Measurements from ENCODE around the gene IRX1. TPM values are rescaled to one million over a fixed set of nuclear protein-coding genes. Genes with fewer than 3 reads are reported as not detected.
A peak's percentile ranks its signal among the peaks of the same experiment; 100 is the strongest.

IRX1 gene
- total and polyA plus RNA-seq, 7 experiments from 2014 or later = not detected

DNA sequence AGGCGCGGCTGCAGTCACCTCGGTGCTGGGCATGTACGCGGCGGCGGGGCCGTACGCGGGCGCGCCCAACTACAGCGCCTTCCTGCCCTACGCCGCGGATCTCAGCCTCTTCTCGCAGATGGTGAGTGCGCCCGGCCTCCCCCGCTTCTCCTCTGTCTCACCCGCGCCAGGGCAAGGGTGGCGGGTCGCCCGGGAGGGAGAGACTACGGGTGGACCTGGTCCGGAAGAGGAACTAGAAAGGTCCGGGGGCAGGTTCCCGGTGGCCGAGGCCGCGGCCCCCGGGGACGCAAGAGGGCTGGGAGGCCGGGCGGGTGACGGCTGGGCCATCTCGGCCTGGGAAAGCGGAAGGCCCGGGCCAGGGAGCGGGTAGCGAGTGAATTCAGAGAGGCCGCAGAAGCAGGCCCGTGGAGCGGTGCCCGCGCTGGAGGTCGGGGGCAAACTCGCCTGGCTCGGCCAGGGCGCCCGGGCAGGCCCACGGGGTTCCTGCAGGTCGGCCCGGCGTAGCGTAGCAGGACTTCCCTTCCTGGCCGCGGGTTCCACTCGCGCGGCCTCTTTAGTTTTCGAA, 711 bp downstream of the IRX1 start:
- no peak for ATAC-seq
- H3K4me1 ChIP-seq (ENCODE audit: control insufficient read depth in 2 of 2, insufficient read depth in 2 of 2, low read length in 2 of 2) = no peaks in the 10 kb centered on the region
- no peaks in the 10 kb centered on the region for H3K27me3 ChIP-seq (ENCODE audit: control insufficient read depth in 2 of 2, insufficient read depth in 2 of 2, low read length in 2 of 2)
- intact Hi-C loops (cut with micrococcal nuclease) = no loop called here
- peaks cover 54 to 67% (median 56%) of the 10 kb centered on the region in 5 donors for H3K27me3 Mint-ChIP-seq
- H3K4me3 Mint-ChIP-seq = peak overlapping the region in 2 of 10 donors; percentile 35 to 39
- H3K9me3 Mint-ChIP-seq = peaks cover 0 to 13% (median 0%) of the 10 kb centered on the region in 11 donors
- DNase-seq = no peak
- POLR2A ChIA-PET = no interaction called here
- H3K4me3 ChIP-seq (ENCODE audit: low read length) = no peak overlapping the region
- no peak overlapping the region for H3K27ac ChIP-seq (ENCODE audit: low read depth, low read length)
- H3K36me3 ChIP-seq (ENCODE audit: control insufficient read depth in 2 of 3, insufficient read depth in 3 of 3, low read length in 3 of 3) = no peaks in the 10 kb centered on the region
- peaks cover 0 to 23% (median 8%) of the 10 kb centered on the region in 7 donors for H3K4me1 Mint-ChIP-seq
- CTCF ChIA-PET = no interaction called here
- peaks cover 0 to 8% (median 0%) of the 10 kb centered on the region in 5 donors for H3K36me3 Mint-ChIP-seq
- no peak overlapping the region for H3K27ac Mint-ChIP-seq
- no peaks in the 10 kb centered on the region for H3K9me3 ChIP-seq (ENCODE audit: control insufficient read depth in 2 of 3, low read length in 3 of 3)

DNA sequence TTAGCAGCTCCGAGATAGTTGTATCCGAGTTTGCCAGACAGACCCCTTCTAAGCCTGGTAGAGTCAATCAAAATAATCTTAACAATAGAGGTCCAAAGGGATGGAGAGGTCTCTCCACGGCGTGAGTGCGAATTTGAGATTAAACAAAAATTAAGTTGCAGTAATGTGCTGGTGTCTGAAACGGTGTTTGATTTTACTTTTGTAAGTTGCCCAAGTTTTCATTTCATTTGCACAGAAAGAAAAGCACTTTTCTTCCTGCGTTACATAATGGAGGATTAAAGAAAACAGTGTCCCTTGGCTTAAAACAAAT, 1.2 kb downstream of the IRX1 start:
- DNase-seq (no peak), ATAC-seq (no peak)
- ChIA-PET POLR2A (no interaction called here), CTCF (no interaction called here)
- intact Hi-C loops (cut with micrococcal nuclease) = no loop called here
- Mint-ChIP-seq H3K4me1 (peaks cover 0 to 28% (median 13%) of the 10 kb centered on the region in 7 donors), H3K36me3 (peaks cover 0 to 13% (median 3%) of the 10 kb centered on the region in 5 donors), H3K4me3 (peak overlapping the region in 3 of 10 donors; percentile 7 to 39 (median 35)), H3K27ac (peak overlapping the region in 1 of 9 donors; percentile 18), H3K27me3 (peaks cover 56 to 70% (median 57%) of the 10 kb centered on the region in 5 donors), H3K9me3 (peaks cover 0 to 18% (median 1%) of the 10 kb centered on the region in 11 donors)
- Histone ChIP-seq H3K27ac (ENCODE audit: low read depth, low read length) (no peak overlapping the region), H3K27me3 (ENCODE audit: control insufficient read depth in 2 of 2, insufficient read depth in 2 of 2, low read length in 2 of 2) (no peaks in the 10 kb centered on the region), H3K4me1 (ENCODE audit: control insufficient read depth in 2 of 2, insufficient read depth in 2 of 2, low read length in 2 of 2) (no peaks in the 10 kb centered on the region), H3K9me3 (ENCODE audit: control insufficient read depth in 2 of 3, low read length in 3 of 3) (no peaks in the 10 kb centered on the region), H3K4me3 (ENCODE audit: low read length) (no peak overlapping the region), H3K36me3 (ENCODE audit: control insufficient read depth in 2 of 3, insufficient read depth in 3 of 3, low read length in 3 of 3) (no peaks in the 10 kb centered on the region)

DNA sequence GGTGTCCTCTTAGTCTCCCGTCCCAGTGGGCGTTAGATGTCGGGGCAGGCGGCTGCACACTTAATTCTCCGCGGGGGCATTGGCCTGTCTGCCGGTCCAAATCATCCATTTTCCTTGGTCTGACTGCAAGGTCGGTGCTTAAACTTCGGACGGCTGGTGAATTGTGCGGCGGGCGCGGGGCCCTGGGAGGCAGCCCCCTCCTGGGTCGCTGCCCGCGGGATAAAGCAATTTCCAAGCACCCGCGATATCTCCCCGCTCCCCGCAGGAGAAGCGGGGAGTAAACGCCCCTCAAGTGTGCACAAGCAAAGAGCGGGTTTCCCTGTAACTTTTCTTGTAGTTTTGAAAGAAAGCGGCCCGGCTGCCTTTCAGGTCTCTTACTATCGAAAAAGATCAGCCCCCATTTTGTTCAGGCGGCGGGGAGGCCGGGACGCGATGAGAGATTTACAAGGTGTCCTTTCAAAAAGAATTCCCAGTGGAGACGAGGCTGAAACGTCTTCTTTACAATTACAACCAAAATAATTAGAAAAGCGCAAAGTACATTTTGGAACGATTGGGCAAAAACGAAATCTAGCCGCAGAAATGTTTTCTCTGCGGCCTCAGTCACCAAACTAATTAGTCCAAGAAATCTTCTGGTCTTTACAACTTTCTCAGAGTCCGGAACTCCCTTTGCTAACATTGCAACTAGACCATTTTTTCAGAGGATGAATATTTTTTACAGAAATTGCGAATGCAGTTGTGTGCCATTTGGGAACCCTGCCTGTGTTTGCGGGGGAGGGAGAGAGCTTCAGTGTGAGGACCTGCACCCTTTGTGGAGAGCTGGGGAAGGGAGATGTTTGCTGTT, 1.8 kb downstream of the IRX1 start:
- no peak for DNase-seq
- peak overlapping the region in 2 of 10 donors; percentile 7 to 35 for H3K4me3 Mint-ChIP-seq

DNA sequence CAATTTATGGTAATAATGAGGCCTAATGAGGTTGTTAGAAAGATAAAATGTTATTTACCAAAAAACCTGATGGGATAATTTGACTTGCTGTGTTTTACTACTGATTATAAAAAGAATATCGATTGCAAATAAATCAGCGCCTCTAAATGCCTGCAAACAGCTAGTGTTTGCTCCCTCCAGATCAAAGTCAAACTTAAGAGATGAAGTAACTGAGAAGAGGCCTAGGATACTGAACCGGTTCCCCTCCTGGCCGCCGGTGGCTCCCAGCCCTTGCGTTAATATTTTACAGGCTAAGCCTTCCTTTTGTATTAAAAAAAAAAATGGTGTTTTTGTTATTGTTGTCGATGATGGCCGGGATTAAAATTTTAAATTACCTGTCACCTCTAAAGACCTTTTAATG, 2.6 kb downstream of the IRX1 start:
- intact Hi-C loops (cut with micrococcal nuclease) = no loop called here
- Mint-ChIP-seq H3K36me3 (peaks cover 0 to 15% (median 4%) of the 10 kb centered on the region in 5 donors), H3K4me1 (peaks cover 0 to 29% (median 15%) of the 10 kb centered on the region in 7 donors), H3K27me3 (peaks cover 54 to 69% (median 58%) of the 10 kb centered on the region in 5 donors), H3K4me3 (no peak overlapping the region), H3K27ac (no peak overlapping the region), H3K9me3 (peaks cover 0 to 19% (median 2%) of the 10 kb centered on the region in 11 donors)
- H3K4me1 ChIP-seq (ENCODE audit: control insufficient read depth in 2 of 2, insufficient read depth in 2 of 2, low read length in 2 of 2) = no peaks in the 10 kb centered on the region
- no peaks in the 10 kb centered on the region for H3K27me3 ChIP-seq (ENCODE audit: control insufficient read depth in 2 of 2, insufficient read depth in 2 of 2, low read length in 2 of 2)
- ChIA-PET POLR2A (no interaction called here), CTCF (no interaction called here)
- no peaks in the 10 kb centered on the region for H3K9me3 ChIP-seq (ENCODE audit: control insufficient read depth in 2 of 3, low read length in 3 of 3)
- DNase-seq (no peak), ATAC-seq (no peak)
- no peaks in the 10 kb centered on the region for H3K36me3 ChIP-seq (ENCODE audit: control insufficient read depth in 2 of 3, insufficient read depth in 3 of 3, low read length in 3 of 3)
- H3K4me3 ChIP-seq (ENCODE audit: low read length) = no peak overlapping the region
- no peak overlapping the region for H3K27ac ChIP-seq (ENCODE audit: low read depth, low read length)

More for the DNA sequence above, 1.8 kb downstream of the IRX1 start:
- POLR2A ChIA-PET = no interaction called here
- no peaks in the 10 kb centered on the region for H3K36me3 ChIP-seq (ENCODE audit: control insufficient read depth in 2 of 3, insufficient read depth in 3 of 3, low read length in 3 of 3)
- H3K27me3 ChIP-seq (ENCODE audit: control insufficient read depth in 2 of 2, insufficient read depth in 2 of 2, low read length in 2 of 2) = no peaks in the 10 kb centered on the region
- no peak overlapping the region for H3K4me3 ChIP-seq (ENCODE audit: low read length)
- peaks cover 0 to 29% (median 15%) of the 10 kb centered on the region in 7 donors for H3K4me1 Mint-ChIP-seq
- intact Hi-C loops (cut with micrococcal nuclease) = no loop called here
- CTCF ChIA-PET = no interaction called here
- H3K9me3 Mint-ChIP-seq = peaks cover 0 to 19% (median 2%) of the 10 kb centered on the region in 11 donors
- no peak for ATAC-seq
- peaks cover 57 to 69% (median 58%) of the 10 kb centered on the region in 5 donors for H3K27me3 Mint-ChIP-seq
- H3K27ac ChIP-seq (ENCODE audit: low read depth, low read length) = no peak overlapping the region
- H3K36me3 Mint-ChIP-seq = peaks cover 0 to 15% (median 4%) of the 10 kb centered on the region in 5 donors
- peak overlapping the region in 1 of 9 donors; percentile 18 for H3K27ac Mint-ChIP-seq
- H3K9me3 ChIP-seq (ENCODE audit: control insufficient read depth in 2 of 3, low read length in 3 of 3) = no peaks in the 10 kb centered on the region
- H3K4me1 ChIP-seq (ENCODE audit: control insufficient read depth in 2 of 2, insufficient read depth in 2 of 2, low read length in 2 of 2) = no peaks in the 10 kb centered on the region

DNA sequence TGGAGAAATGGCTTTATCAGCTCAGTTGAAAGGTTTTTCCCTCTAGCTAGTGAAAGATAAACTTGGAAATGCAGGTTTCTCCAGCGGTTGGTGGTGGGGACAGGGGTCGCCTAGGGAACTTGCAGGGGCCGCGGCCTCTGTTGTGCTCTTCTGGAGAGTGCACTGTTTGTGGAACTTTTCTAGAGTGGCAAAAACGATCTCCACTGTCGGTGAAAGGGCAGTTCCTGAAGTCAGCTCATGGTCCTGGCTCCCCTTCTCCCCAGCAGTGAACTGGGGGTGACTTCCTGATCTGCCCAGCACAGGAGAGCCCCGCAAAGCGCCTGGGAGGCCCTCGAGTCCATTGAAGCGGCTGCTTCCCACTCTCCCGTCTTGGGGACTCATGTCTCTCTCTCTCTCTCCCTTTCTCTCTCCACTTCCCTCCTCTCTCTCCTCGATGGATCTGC, 3.2 kb downstream of the IRX1 start:
- intact Hi-C loops (cut with micrococcal nuclease) = no loop called here
- no peak for DNase-seq
- peaks cover 0 to 28% (median 12%) of the 10 kb centered on the region in 7 donors for H3K4me1 Mint-ChIP-seq
- ChIA-PET POLR2A (no interaction called here), CTCF (no interaction called here)
- H3K36me3 Mint-ChIP-seq = peaks cover 0 to 15% (median 1%) of the 10 kb centered on the region in 5 donors
- no peak overlapping the region for H3K4me3 ChIP-seq (ENCODE audit: low read length)
- H3K27me3 ChIP-seq (ENCODE audit: control insufficient read depth in 2 of 2, insufficient read depth in 2 of 2, low read length in 2 of 2) = no peaks in the 10 kb centered on the region
- ATAC-seq = no peak
- no peaks in the 10 kb centered on the region for H3K4me1 ChIP-seq (ENCODE audit: control insufficient read depth in 2 of 2, insufficient read depth in 2 of 2, low read length in 2 of 2)
- no peaks in the 10 kb centered on the region for H3K36me3 ChIP-seq (ENCODE audit: control insufficient read depth in 2 of 3, insufficient read depth in 3 of 3, low read length in 3 of 3)
- H3K27me3 Mint-ChIP-seq = peaks cover 54 to 70% (median 58%) of the 10 kb centered on the region in 5 donors
- H3K27ac Mint-ChIP-seq = no peak overlapping the region
- no peak overlapping the region for H3K4me3 Mint-ChIP-seq
- H3K27ac ChIP-seq (ENCODE audit: low read depth, low read length) = no peak overlapping the region
- peaks cover 0 to 16% (median under 1%) of the 10 kb centered on the region in 11 donors for H3K9me3 Mint-ChIP-seq
- no peaks in the 10 kb centered on the region for H3K9me3 ChIP-seq (ENCODE audit: control insufficient read depth in 2 of 3, low read length in 3 of 3)

DNA sequence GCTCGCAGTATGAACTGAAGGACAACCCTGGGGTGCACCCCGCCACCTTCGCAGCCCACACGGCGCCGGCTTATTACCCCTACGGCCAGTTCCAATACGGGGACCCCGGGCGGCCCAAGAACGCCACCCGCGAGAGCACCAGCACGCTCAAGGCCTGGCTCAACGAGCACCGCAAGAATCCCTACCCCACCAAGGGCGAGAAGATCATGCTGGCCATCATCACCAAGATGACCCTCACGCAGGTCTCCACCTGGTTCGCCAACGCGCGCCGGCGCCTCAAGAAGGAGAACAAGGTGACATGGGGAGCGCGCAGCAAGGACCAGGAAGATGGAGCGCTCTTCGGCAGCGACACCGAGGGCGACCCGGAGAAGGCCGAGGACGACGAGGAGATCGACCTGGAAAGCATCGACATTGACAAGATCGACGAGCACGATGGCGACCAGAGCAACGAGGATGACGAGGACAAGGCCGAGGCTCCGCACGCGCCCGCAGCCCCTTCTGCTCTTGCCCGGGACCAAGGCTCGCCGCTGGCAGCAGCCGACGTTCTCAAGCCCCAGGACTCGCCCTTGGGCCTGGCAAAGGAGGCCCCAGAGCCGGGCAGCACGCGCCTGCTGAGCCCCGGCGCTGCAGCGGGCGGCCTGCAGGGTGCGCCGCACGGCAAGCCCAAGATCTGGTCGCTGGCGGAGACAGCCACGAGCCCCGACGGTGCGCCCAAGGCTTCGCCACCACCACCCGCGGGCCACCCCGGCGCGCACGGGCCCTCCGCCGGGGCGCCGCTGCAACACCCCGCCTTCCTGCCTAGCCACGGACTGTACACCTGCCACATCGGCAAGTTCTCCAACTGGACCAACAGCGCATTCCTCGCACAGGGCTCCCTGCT, 3.8 kb downstream of the IRX1 start:
- Mint-ChIP-seq H3K36me3 (peaks cover 0 to 15% (median 1%) of the 10 kb centered on the region in 5 donors), H3K4me3 (peak overlapping the region in 1 of 10 donors; percentile 25), H3K4me1 (peaks cover 0 to 25% (median 11%) of the 10 kb centered on the region in 7 donors), H3K27me3 (peaks cover 55 to 70% (median 58%) of the 10 kb centered on the region in 5 donors), H3K27ac (peak overlapping the region in 1 of 9 donors; percentile 46), H3K9me3 (peaks cover 0 to 15% (median 0%) of the 10 kb centered on the region in 11 donors)
- Histone ChIP-seq H3K27ac (ENCODE audit: low read depth, low read length) (no peak overlapping the region), H3K4me1 (ENCODE audit: control insufficient read depth in 2 of 2, insufficient read depth in 2 of 2, low read length in 2 of 2) (no peaks in the 10 kb centered on the region), H3K4me3 (ENCODE audit: low read length) (no peak overlapping the region), H3K9me3 (ENCODE audit: control insufficient read depth in 2 of 3, low read length in 3 of 3) (no peaks in the 10 kb centered on the region), H3K27me3 (ENCODE audit: control insufficient read depth in 2 of 2, insufficient read depth in 2 of 2, low read length in 2 of 2) (no peaks in the 10 kb centered on the region), H3K36me3 (ENCODE audit: control insufficient read depth in 2 of 3, insufficient read depth in 3 of 3, low read length in 3 of 3) (no peaks in the 10 kb centered on the region)
- DNase-seq (no peak), ATAC-seq (no peak)
- intact Hi-C loops (cut with micrococcal nuclease) = loop anchor here in 1 of 2 donors (5.0 kb wide), 1 partner anchor 852 kb away; no protein-coding TSS in a partner anchor
- POLR2A ChIA-PET = no interaction called here
- CTCF ChIA-PET = no interaction called here

Measured in naive thymus-derived CD4-positive, alpha-beta T cell (primary cell).